NCI-H2171 treated with DMSO at 0.1 percent for 48 hours (cell line): Measurements from ENCODE around the gene RNF144B.

Source experiments
- DNase-seq: peaks from one replicate; lab custom pipeline; 2025; lab: John Stamatoyannopoulos, UW

RNF144B gene

DNA sequence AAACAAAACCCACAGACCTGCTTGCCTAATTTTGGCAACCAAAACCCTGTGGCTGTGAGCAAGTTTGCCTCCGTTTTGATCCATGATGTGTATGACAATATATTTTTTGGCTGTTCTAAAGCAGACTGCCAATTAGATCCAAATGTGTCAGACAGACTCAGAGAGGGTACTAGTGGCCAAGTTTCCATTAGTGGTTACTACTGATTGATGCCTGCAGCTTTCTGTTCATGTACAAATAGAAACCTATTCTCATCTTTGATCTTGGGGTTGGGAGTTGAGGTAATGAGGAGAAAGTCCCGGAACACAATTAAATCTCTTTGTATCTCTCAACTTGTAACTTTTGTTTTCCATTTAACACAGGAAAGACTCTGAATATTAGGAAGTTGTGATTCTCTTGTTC, 100.9 kb downstream of the RNF144B start:
- DNase-seq = no peak

DNA sequence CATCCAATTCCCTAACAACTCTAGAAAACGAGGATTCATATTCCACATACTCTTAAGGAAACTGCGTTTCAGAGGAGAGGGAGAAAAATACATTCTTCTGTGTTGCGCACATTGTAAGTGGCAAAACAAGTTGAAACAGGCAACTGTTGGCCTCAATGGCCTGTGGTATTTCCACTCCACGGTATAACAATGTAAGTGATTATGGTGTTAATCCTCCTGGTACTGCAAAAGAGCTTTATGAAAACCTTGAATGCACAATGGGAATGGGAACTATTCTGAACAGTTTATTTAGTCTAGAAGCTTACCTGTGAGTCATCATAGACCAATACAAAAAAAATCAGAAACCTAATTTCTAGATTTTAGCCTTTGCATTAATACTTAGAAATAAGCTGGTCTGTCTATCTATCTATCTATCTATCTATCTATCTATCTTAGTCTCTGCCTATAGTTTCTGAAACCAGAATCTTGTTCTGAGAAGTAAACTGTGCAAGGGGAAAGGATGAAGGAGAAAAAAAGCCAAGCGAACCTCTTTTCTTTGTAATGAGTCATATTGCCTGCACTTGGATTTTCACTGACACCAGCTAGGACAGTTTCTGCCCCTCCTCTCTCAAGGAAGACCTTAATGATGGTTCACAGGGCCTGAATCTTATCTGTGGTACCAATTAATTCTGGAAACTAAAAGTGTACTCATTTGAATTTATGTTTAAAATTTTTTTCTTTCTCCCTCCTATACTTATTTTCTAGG, 101.5 kb downstream of the RNF144B start:
- DNase-seq = no peak

DNA sequence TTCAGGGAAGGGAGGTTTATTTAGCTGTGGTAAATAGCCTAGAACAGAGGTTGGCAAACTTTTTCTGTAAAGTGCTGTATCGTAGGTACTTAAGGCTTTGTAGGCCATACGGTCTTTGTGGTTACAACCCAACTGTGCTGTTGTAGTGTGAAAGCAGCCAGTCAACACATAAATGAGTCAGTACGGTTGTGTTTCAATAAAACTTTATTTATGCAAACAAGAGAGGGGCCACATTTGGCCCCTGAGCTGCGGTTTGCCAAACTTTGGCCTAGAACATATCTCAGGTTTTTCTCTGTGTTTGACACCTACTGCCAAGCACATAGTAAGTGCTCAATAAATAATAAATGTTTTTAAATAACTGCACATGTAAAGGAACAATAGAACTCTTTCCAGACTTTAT, 102.2 kb downstream of the RNF144B start:
- DNase-seq = no peak

DNA sequence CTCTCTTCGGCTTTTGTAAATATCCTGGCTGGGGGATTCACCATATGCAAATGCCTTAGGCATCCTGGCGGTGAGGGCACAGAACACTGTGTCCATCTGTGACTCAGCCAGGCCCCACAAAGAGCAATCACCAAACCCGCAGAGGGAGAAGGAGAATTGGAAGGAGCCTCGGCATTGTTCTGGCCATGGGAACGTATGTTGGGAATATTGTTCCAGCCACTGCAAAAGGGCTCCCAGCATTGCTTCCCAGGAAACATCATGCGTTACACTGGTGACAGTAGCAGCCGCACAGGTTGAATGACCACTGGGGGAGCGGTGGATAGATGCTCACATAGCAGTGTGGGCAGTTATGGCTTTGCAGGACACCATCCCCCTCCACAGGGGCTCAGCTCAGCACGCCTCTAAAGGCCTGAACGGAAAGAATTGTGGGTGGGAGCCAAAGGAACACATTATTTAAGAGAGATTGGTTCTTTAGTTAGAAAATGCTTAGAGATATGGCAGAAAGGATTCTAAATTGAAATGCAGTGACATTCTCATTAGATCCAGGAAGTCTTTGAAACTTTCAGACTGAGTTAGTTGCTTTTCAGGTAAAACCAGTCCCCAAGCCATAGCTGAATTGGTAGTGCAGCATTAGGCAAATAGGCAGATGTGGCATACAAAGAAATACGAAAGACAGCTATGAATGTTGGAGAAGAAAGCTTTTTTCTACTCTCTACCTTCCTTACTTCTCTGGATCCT, 104.3 kb downstream of the RNF144B start:
- no peak for DNase-seq

DNA sequence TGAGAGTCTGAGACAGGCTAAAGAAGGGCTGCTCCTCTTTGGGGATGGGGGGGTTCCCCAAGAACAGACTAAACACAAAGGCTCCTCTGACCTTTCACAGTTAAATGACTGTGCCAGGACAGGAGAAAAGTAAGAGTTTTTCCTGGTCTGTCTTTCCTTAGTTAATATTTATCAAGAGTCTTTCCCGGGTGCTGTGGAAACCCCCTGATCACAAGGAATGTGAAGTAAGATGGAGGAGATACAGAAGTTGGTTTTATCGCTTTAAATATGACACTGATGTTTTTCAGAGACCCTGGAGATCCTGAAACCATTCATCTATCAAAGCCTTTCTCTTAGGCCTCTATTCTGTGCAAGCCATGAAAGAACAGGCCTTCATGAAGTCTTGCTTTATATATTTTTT, 105.8 kb downstream of the RNF144B start:
- DNase-seq = no peak

DNA sequence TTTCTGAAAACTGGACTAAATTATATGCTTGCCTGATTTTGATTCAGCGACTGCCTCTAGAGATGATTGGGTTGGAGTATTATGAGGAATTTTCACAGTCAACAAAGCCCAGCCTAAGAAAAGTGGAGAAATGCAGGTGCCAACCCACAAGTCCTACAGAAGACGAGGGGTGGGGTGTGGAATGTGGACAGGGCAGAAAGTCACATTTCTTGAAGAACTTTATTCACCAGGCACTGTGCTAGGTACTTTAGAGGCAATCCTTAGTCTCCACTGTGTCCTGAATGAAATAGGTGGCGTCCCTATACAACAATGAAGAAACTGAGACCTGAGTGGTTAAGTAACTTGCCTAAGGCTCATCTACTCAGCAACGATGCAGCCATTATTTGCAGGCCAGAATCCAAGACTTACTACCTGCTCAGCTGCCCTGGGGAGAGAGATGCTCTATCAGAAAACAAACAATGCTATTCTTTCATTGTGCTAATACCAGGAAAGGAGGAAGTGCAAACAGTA, 106.3 kb downstream of the RNF144B start:
- DNase-seq = no peak

DNA sequence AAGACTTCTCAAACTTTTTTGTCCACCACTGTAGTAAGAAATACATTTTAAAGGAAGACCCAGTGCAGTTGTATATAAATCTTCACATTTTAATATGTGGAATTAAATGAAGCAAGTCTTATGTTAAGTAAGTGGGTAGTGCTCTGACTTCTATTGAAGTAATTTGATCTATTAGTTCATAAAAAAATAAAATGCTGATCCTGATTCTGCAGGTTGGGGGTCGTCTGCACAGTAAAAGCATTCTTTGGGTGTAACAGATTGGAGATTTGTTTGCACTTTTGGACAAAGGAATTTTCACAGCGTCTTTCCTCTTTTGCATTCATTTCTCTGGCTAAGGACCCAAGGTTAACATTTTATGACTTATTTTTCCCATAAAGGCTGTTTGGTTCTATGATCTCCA, 106.8 kb downstream of the RNF144B start:
- DNase-seq = no peak

DNA sequence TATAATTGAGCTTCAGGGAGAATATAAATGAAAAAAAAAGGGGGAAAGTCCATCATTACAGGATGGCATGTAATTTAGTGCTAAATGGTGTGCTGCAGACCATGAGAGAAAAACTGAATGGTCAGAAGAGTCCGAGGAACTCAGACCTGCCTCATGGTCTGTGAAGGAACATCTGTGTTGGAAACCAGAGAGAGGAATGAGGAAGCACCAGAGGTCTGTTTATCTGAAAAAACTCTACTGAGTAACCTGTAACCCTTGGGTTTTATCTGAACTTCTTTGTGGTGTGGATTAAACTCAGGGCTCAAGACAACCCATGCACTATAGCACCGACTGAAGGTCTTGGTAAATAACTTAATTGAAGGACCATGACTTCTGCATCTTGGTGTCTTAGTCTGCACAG, 108.1 kb downstream of the RNF144B start:
- DNase-seq = no peak

DNA sequence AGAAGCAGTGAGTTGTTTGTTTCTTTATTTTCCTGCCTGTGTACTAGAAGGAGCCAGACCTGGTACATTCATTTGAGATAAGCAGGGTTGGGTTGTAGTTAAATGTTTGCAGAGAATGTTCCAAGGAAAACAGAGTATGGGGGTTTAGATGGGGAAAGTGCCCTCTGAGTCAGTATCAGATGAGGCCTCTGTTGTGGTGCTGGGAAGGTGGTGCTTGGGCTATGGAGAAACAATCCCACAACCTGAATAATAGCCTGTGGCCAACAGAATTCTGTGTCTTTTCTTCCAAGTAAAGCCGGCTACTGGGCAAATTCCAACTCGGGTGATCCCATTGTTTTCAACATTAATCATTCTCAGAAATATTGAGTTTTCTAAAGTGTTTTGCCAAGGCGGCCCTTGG, 109.3 kb downstream of the RNF144B start:
- no peak for DNase-seq

DNA sequence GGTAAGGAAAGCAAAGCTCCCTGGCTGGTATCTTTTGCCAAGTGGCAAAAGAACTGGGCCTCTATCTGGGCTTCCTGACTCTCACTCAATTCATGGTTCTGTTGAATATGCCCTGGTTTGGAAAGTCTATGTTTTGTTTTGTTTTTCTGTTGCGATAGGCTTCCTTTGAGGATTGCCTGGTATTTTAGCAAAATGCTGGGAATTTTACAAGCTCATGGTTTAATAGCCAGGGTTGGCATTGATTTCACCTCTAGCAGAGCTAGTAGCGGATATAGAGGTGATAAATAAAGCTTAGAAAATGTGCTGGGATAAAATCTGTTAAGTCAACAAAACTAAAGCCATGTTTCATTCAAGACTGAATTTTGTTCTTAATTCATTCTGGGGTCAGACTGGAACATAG, 109.9 kb downstream of the RNF144B start:
- no peak for DNase-seq

DNA sequence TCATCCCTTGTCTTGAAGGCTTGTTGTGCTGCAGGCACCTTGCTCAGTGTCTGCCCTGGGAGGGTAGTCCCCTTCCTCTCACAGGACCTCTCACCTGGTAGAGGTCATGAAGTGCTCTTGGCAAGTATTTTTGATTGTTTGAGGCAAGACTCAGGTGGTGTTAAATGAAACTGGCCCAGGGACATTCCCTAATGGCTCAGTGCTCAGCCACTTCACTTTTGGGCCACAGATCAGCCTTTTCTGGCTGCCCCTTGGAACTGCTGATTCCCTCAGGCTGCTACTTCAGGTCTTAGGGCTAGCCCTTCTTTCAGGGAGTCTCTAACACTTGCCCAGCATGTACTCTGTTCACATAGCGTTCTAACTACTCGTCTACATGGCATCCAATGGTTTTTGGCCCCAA, 111.3 kb downstream of the RNF144B start:
- no peak for DNase-seq

DNA sequence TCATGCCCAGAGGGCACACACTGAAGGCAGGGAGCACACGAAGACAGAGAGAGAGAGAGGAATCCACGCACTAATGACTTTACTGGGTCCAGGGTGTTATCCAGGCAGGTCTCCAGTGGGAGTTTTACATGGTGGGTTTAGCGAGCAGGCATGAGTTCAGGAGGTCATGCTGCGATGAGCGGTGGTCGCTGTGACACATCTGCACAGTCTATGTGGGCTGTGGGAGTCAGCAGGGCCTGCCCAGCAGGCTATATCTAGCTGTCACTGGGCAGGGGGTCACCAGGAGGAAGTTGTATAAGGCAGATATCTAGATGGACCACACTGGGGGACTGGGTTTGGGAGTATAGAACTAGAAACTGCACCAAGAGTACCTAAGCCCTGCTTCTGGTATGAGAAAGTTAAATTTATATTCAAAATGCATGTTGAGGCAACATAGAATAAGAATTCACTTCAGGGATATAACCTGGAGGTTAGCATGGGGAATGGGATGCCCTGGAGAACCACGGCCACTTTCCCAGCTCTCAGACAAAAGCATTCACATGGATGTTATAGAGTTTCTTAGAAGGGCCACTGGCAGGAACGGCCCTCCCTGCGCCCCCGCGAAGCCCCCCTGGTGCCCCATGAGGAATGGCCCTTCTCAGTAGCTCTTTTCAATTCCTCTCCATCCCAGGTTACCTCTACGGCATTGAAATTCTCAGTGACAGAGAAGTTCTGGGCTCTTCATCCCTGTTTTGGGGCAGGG, 113.9 kb downstream of the RNF144B start:
- no peak for DNase-seq

DNA sequence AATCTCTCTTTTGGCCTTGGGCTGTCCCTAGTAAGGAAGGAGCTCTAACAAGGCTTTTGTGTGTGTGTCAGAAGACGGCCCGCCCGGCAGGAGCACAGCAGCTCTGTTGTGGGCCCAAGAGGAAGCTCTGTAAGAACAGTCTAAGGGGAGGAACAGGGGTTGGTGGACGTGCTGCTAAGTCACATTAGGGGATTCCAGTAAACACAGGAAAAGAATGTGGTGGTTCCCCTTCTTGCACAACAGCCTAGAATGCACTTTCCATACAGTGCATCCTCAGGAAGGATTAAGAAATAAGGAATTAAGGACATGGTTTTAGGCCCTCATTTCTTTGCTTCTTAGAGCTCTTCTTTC, 114.5 kb downstream of the RNF144B start:
- DNase-seq = no peak

DNA sequence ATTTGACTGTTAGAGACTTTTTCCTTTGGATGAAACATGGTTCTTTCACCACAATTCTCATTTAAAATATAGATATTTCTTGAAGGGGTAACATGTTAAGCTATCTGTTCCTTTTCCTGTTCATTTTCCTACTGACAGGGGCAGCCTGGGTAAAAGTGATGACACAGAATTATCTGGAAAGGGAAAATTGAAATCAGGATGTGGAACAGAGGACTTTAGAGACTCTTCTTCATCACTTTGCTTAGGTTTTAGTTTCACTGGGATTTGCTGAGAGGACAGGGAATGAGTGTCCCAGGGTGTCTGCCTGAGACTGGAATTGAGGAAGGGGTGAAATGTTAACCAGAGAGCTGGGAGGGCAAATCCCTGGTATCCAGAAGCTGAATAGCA, 116.0 kb downstream of the RNF144B start:
- DNase-seq = no peak

DNA sequence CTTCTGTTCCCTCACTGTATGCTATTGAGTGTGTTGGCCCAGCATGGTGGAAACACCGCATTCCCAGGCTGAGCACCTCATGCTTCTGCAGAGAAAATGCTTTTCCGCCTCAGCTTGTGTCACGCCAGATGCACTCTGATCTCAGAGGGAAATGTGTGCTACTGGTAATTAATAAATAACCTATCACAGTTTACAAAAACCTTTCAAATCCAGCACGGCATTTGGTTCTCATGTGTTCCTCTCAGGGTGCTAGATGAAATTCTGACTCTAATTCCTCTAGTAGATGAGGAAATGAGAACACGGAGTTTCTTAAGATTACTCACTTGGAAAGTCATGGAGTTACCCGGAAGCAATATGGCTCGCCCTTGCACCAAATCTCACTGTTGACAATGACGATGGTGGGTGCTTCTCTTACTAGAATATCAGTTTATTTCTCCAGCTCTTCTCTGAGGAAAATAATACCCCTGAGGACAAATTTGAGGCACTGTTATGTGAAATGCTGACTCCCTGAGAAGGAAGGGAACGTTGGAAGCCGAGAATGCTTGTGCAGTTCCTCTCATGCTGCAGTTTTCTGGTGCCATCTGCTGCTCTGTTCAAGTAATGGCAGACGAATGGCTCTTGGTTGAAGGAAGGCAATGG, 116.6 kb downstream of the RNF144B start:
- peak; percentile 83 for DNase-seq

DNA sequence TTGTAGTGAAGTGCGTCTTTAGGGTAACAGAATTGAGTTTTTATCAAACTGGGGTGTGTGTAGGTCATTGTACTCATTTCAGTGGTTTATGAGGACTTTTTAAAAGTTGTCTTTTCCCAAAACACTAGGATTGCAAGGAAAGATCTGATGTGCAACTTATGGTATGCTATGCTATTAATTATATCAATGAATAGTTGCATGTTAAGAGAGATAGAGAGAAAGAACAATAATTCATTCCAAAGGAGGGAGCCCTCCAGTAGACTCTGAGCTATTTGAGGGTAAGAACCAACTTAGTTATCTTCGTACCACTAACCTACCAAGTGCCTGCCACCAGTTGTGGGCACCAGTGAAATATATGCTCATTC, 117.1 kb downstream of the RNF144B start:
- no peak for DNase-seq

DNA sequence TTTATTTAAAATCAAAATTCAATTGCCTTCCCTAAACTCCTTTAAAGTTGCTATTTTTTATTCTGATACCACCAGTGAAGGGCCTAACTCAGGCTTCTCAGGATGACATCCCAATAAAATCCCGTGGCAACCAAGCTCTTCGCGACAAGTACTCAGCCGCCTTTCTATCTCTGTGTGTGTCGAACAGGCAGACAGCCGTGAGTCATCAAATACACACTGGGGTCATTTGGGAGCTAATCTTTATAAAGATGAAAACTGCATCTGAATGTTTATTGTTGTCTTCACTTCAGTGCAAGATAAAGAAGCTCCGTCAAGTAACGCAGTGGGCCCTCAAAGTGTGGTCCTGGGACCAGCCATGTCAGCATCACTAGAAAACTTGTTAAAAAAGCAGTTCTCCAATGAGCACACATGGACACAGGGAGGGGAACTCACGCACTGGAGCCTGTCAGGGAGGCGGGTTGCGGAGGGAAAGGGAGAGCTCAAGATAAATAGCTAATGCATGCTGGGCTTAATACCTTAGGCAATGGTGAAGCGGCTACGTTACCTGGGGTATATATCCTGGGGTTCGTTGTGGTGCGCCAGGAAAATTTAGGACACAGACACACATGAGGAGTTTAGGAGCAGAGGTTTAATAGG, 119.3 kb downstream of the RNF144B start:
- no peak for DNase-seq

DNA sequence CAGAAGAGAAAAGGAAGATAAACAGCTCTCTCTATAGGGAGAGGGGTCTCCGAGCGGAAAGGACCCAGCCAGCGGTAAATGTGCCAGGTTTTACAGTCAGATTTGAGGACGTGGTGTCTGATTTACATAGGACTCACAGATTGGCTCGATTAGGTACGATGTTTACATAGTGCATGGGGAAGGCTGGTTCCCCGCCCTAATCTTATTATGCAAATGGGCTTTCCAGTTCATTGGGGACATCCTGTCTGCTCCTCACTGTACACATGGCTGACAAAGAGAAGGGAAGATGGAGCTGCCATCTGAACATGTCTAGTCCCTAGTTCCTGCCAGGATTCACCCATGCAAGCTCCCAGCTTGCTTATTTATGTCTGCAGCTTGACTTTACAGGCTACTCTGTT, 119.9 kb downstream of the RNF144B start:
- peak; percentile 90 for DNase-seq

DNA sequence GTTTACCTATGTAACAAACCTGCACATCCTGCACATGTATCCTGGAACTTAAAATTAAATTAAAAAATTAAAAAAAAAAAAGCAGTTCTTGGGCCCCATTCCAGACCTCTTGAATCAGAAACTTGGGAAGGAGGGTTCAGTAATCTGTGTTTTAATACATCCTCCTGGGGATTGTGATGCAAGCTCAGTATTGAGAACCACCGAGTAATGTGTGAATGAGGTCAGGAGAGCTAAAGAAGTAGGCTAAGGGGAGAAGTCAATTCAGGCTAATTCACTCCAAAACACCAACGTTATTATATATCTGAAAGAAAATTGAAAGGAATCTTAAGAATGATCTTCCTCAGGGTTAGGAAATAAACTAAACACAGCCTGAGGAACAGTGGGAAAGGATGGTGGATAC, 120.4 kb downstream of the RNF144B start:
- DNase-seq = no peak

DNA sequence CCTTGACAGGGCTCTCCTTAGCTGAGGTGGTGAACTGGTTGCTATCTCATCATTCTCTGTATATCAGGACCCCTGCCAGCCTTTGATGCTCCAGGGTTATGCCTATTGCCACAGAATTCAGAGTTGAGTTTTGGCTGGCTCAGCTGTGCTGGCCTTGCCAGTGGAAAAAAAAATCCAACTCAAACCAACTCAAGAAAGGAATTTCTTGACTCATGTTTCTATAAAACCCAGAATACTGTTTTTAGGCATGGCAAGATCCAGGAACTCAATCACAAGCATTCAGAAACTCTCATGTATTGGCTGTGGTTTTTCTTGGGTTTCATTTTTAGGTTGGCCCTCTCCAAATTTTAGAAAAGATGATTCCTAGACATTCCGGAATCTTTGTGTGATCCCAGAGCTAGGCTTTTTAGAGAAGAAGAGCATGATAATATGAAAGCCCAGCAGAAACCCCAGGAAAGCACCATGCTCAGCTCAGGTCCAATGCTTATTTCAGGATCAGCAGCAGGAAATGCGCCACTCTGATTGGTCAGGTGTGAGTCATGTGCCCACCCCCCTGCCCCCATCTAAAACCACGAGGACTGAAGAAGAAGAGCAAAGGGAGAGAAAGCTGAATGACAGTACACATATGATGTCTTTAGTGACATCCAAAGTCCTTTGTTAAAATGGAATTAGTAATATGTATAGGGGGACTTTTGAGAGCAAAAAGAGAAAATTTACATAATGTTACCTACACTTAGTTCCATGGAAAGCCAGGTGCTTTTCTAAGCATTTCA, 122.9 kb downstream of the RNF144B start:
- DNase-seq = no peak

DNA sequence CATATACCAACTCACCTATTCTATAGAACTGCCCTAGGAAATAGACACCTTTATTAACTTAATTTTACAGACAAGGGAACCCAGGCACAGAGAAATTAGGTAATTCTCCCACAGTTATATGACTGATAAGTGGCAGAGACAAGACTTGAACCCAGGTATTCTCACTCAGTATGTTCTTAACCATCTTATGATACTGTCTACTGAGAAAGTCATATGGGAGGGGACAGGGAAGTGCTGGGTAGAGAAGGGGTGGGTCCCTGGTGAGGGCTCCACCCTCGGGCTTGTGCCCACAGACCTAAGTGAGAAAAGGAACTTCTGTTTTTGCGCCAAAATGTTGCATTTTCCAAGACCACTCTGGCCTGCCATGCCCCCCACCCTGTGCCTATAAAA, 123.5 kb downstream of the RNF144B start:
- DNase-seq = no peak
